ENCODE results near the gene RHOD. TPM values are rescaled to one million over a fixed set of nuclear protein-coding genes. Genes with fewer than 3 reads are reported as not detected.

RHOD gene
- total and polyA plus RNA-seq, 2 of the 8 experiments (the other 6 are each of a cell fraction or from before 2014, with no cell fraction given), result 12.1 to 17.6 TPM

DNA sequence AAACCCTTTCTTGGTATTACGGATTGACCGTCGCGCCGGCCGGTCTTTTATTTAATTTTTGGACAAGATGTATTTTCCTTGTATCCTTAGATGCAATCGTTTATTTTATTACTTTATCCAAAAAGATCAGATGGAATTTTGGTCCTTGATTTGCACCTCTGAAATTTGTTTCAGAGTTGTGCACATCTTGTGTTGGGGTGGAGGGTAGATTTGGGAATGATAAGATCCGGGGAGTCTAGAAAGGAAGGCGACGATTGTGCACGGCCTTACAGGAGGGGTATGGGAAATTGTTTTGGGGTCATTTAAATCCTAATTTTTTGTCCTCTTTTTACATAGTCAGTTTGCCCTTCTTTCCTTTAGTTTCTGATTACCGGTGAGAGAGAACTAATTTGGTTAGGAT is 63.8 kb downstream of the RHOD start:
- Histone ChIP-seq H4K8ac (ENCODE audit: extremely low read depth, insufficient read depth, low read length) (no peak overlapping the region), H2BK5ac (ENCODE audit: low read depth, low read length) (no peak overlapping the region), H3K27me3 (replicated peaks in 1 of 4; ENCODE audit: control insufficient read depth in 3 of 4, extremely low read depth in 1 of 4, insufficient read depth in 3 of 4, low read length in 3 of 4) (no peaks in the 10 kb centered on the region), H3K9me3 (ENCODE audit: insufficient read depth in 2 of 2, low read depth in 1 of 2, low read length in 1 of 2) (no peaks in the 10 kb centered on the region), H2BK120ac (replicated peaks; ENCODE audit: low read depth, low read length) (no peak overlapping the region), H3K27ac (ENCODE audit: low read depth, low read length) (no peak overlapping the region), H2BK12ac (ENCODE audit: low read depth, low read length) (no peak overlapping the region), H2BK20ac (ENCODE audit: low read length) (no peak overlapping the region), H2BK15ac (ENCODE audit: low read length) (no peak overlapping the region), H3K23ac (ENCODE audit: insufficient read length) (no peak overlapping the region), H4K20me1 (replicated peaks in 1 of 2; ENCODE audit: control insufficient read depth in 1 of 2, insufficient read depth in 2 of 2, low read length in 2 of 2) (peaks cover 3% of the 10 kb centered on the region in 2 experiments), H3K4me2 (ENCODE audit: insufficient read depth in 1 of 2, low read depth in 2 of 2, low read length in 2 of 2) (peak overlapping the region; percentile 81 to 95), H4K91ac (replicated peaks; ENCODE audit: insufficient read length, low read length) (no peak overlapping the region), H3K23me2 (ENCODE audit: low read depth, low read length) (peaks cover 10% of the 10 kb centered on the region; the same call in 1 of the 2 replicates), H4K5ac (ENCODE audit: insufficient read length, low read depth, low read length) (no peak overlapping the region), H3K18ac (ENCODE audit: extremely low read depth, low read length) (no peak overlapping the region), H3K4ac (replicated peaks; ENCODE audit: insufficient read length, low read depth, low read length) (no peak overlapping the region), H3K56ac (replicated peaks; ENCODE audit: insufficient read length, low read depth, low read length) (no peak overlapping the region), H3K9ac (replicated peaks in 1 of 4; ENCODE audit: extremely low read depth in 1 of 4, low read depth in 3 of 4, low read length in 3 of 4) (peak overlapping the region in 3 of 4 experiments; percentile 5 to 89 (median 81); a peak in 4 of 7 replicates), H3K4me1 (replicated peaks in 1 of 4; ENCODE audit: control insufficient read depth in 3 of 4, insufficient read depth in 4 of 4, low read length in 3 of 4) (peaks cover 0 to 5% (median 3%) of the 10 kb centered on the region in 4 experiments; a peak in 4 of 7 replicates), H3K36me3 (ENCODE audit: control insufficient read depth in 2 of 4, insufficient read depth in 4 of 4, low read length in 3 of 4) (peaks cover 0 to 11% (median 0%) of the 10 kb centered on the region in 4 experiments; a peak in 1 of 8 replicates), H3K79me1 (ENCODE audit: low read depth, low read length) (no peaks in the 10 kb centered on the region; the same call in 1 of the 2 replicates), H3K79me2 (ENCODE audit: control insufficient read depth in 1 of 2, insufficient read depth in 2 of 2, low read length in 2 of 2) (peaks cover 30 to 59% of the 10 kb centered on the region in 2 experiments), H2AFZ (ENCODE audit: low read length) (no peak overlapping the region), H3K14ac (ENCODE audit: insufficient read length) (no peak overlapping the region), H3K4me3 (ENCODE audit: extremely low read depth in 1 of 4, insufficient read depth in 2 of 4, low read depth in 3 of 4, low read length in 4 of 4) (peak overlapping the region; percentile 80 to 97 (median 92)), H2AK5ac (ENCODE audit: low read depth, low read length) (no peak overlapping the region)
- WGBS, 2 experiments (ENCODE audit: extremely low coverage in 1 of 2, insufficient coverage in 1 of 2, insufficient read length in 1 of 2, insufficient replicate concordance in 2 of 2, low coverage in 1 of 2, low lambda C conversion rate in 2 of 2, missing lambda C conversion rate in 1 of 2), result 2% methylated on average over 12 of the region's 12 CpGs; no CpG with 5 or more reads in 1 of the 2 experiments
- ChIA-PET POLR2A (ENCODE audit: partially characterized antibody) (interaction anchor here (0.7 to 1.1 kb wide), 2 partner anchors 14 to 182 kb away, joined by 3 to 4 read pairs; partner anchors contain the start of gene SSH3), CTCF (ENCODE audit: partially characterized antibody) (interaction anchor here (1.4 kb wide), 1 partner anchor 25 kb away, joined by 6 read pairs; no protein-coding TSS in a partner anchor)
- TF ChIP-seq TAF1 (IDR thresholded peaks at IDR 0.05; ENCODE audit: low read depth, low read length), result 0 out of 2 replicates have a peak, but pooled peaks have one; percentile 7
- no peak for TF ChIP-seq SAP30 (IDR thresholded peaks at IDR 0.05; ENCODE audit: insufficient read depth, insufficient replicate concordance, low read length)
- TF ChIP-seq CREB1 (IDR thresholded peaks at IDR 0.05), result no peak
- no peak for TF ChIP-seq ATF2 (IDR thresholded peaks at IDR 0.05; ENCODE audit: low read length)
- FAIRE-seq (no peak), DNase-seq (ENCODE audit: low read depth in 1 of 2, low spot score in 2 of 2) (no peak)

All from H1 (cell line).